Thyroid gland (tissue), 4 donors: ENCODE data around the gene SELENOK. TPM values are rescaled to one million over a fixed set of nuclear protein-coding genes. Genes with fewer than 3 reads are reported as not detected.

Experiments
- DNase-seq, 2 donors: peaks; one replicate each; pipeline ENCODE4 v3.0.0-alpha.2; 2019
- H3K27ac ChIP-seq, 3 donors: fragments of 200-600 bp; sonication (generic); 1 replicate in 2 of 3; 2 replicates in 1 of 3; pipeline ENCODE4 v1.5.1; 2016 to 2019; ENCODE audit warnings: mild to moderate bottlenecking in 1 of 3, moderate library complexity in 1 of 3
- H3K27me3 ChIP-seq: fragments of 200-600 bp; sonication (generic); one replicate; pipeline ENCODE4 v1.5.1; 2019
- H3K36me3 ChIP-seq, 2 donors: fragments of 200-600 bp; sonication (generic); one replicate each; pipeline ENCODE4 v1.5.1; 2016 to 2019
- H3K4me1 ChIP-seq, 2 donors: fragments of 200-600 bp; sonication (generic); one replicate each; pipeline ENCODE4 v1.5.1; 2017 to 2019
- H3K4me3 ChIP-seq, 3 donors: fragments of 200-600 bp; sonication (generic); replicated peaks in 1 of 3; 1 replicate in 2 of 3; 2 replicates in 1 of 3; pipeline ENCODE4 v1.5.1; 2016; ENCODE audit warnings: mild to moderate bottlenecking in 1 of 3
- H3K9me3 ChIP-seq: fragments of 200-600 bp; sonication (generic); one replicate; pipeline ENCODE4 v1.5.1; 2017
- CTCF ChIP-seq, 6 experiments: fragments of 200-600 bp in 3 of 6; fragments of 450-650 bp in 3 of 6; sonication (generic) in 3 of 6; IDR thresholded peaks; one replicate each; pipeline ENCODE4 v1.5.1; 2016 to 2019; ENCODE audit warnings: antibody characterized with exemption in 6 of 6, mild to moderate bottlenecking in 2 of 6, inconsistent platforms in 1 of 6, moderate library complexity in 1 of 6
- POLR2A ChIP-seq, 2 donors: fragments of 450-650 bp; IDR thresholded peaks; one replicate each; pipeline ENCODE4 v1.6.1; 2017; ENCODE audit warnings: antibody characterized with exemption in 2 of 2, mild to moderate bottlenecking in 2 of 2, moderate library complexity in 1 of 2
- WGBS, 2 donors: methylation state at CpG; one replicate each; pipeline ENCODE4 v1.1.5; 2017; 5-methylcytosine and 5-hydroxymethylcytosine counted together
- intact Hi-C: fragments of 100-400 bp; cut with DNase I; formaldehyde crosslinking; loops from one replicate; pipeline ENCODE4 v1.15.1; 2023
- total RNA-seq, 4 donors: library from RNA; depleted of rRNA; stranded (reverse); fragments of >200 nt; gene quantifications; one replicate each; pipeline ENCODE4 v1.2.3, GENCODE V29; 2016

Gene SELENOK
- total RNA-seq, 4 donors from 2014 or later = 79.0 to 132 (median 124) TPM

- no peaks in the 10 kb centered on the region for H3K9me3 ChIP-seq
- no peak overlapping the region for H3K4me3 ChIP-seq
- no peaks in the 10 kb centered on the region for H3K27me3 ChIP-seq
- no peak for DNase-seq
- H3K4me1 ChIP-seq = peaks cover 25 to 26% of the 10 kb centered on the region in 2 donors
- H3K27ac ChIP-seq = peak overlapping the region; percentile 43 to 86 (median 84)
- intact Hi-C loops = no loop called here
- no peak for TF ChIP-seq CTCF (IDR thresholded peaks at IDR 0.05)
- TF ChIP-seq POLR2A (IDR thresholded peaks at IDR 0.05) = no peak
- H3K36me3 ChIP-seq = no peaks in the 10 kb centered on the region
- 79 to 83% methylated on average over 2 of the region's 2 CpGs for WGBS, 2 donors
Measured at GRCh38 chr3:53900666-53901331, 9.1 kb upstream of the SELENOK start.

- intact Hi-C loops = no loop called here
- Histone ChIP-seq H3K4me1 (peaks cover 25 to 26% of the 10 kb centered on the region in 2 donors), H3K36me3 (no peaks in the 10 kb centered on the region), H3K27ac (peak overlapping the region; percentile 43 to 86 (median 84)), H3K4me3 (no peak overlapping the region), H3K9me3 (no peaks in the 10 kb centered on the region), H3K27me3 (no peaks in the 10 kb centered on the region)
- WGBS, 2 donors = 12 to 44% methylated on average over 2 of the region's 2 CpGs
- peak in 1 of 2 donors; percentile 12 for TF ChIP-seq POLR2A (IDR thresholded peaks at IDR 0.05)
- no peak for TF ChIP-seq CTCF (IDR thresholded peaks at IDR 0.05)
- DNase-seq = peak; percentile 93 to 95
Measured at GRCh38 chr3:53899750-53900149, 8.1 kb upstream of the SELENOK start.

DNA sequence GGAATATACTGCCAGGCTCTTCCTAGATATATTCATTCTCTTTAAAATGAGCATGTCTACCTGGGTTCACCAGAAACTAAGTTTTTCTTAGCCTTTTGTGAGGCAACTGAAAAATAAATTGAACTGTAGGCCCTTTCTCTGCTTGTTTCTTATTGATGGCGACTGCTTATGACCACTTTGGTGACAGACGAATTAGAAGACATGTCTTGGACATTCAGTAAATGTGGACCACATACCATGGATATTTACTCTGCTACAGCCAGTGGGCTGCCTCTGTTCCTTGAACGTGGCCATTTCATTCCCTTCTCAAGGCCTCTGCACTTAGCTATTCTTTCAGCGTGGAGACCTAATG lies 603 bp upstream of the SELENOK start:
- no peak for DNase-seq
- H3K4me1 ChIP-seq = peaks cover 21 to 33% of the 10 kb centered on the region in 2 donors
- peak overlapping the region; percentile 91 to 93 (median 91) for H3K27ac ChIP-seq
- no peaks in the 10 kb centered on the region for H3K9me3 ChIP-seq
- TF ChIP-seq CTCF (IDR thresholded peaks at IDR 0.05) (no peak), POLR2A (IDR thresholded peaks at IDR 0.05) (no peak)
- no peaks in the 10 kb centered on the region for H3K27me3 ChIP-seq
- 35 to 45% methylated on average over 4 of the region's 4 CpGs for WGBS, 2 donors
- peaks cover 0 to 2% of the 10 kb centered on the region in 2 donors for H3K36me3 ChIP-seq
- intact Hi-C loops = no loop called here
- H3K4me3 ChIP-seq = peak overlapping the region in 2 of 3 donors; percentile 38 to 85

GRCh38 chr3:53890726-53891475 lies 758 bp downstream of the SELENOK start:
- peak in 1 of 2 donors; percentile 23 for DNase-seq
- H3K9me3 ChIP-seq = no peaks in the 10 kb centered on the region
- peaks cover 21 to 33% of the 10 kb centered on the region in 2 donors for H3K4me1 ChIP-seq
- peak overlapping the region; percentile 38 to 85 (median 85) for H3K4me3 ChIP-seq
- H3K27me3 ChIP-seq = no peaks in the 10 kb centered on the region
- WGBS, 2 donors = 3% methylated on average over 21 of the region's 21 CpGs
- peaks cover 3 to 5% of the 10 kb centered on the region in 2 donors for H3K36me3 ChIP-seq
- intact Hi-C loops = no loop called here
- peak overlapping the region; percentile 61 to 93 (median 91) for H3K27ac ChIP-seq
- no peak for TF ChIP-seq POLR2A (IDR thresholded peaks at IDR 0.05)
- TF ChIP-seq CTCF (IDR thresholded peaks at IDR 0.05) = no peak

DNA sequence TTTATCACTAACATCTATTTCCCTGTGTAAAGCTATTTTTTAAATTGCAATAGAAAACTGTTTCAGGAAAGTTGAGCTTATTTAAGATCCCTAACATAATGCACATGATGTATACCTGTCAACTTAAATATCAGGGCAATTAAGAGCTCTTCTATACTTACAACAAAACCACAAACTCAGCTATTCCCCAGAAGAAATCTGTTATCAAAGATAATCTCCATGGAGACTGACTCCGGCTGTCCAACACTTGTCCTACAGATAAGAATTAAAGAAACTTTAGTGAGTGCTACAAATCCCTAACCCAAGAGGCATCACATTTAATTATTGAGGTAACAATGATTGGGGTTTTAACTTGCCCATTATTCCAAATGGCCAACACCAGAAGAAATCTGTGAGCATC lies 3.4 kb downstream of the SELENOK start:
- intact Hi-C loops = no loop called here
- Histone ChIP-seq H3K27ac (no peak overlapping the region), H3K36me3 (peaks cover 12 to 25% of the 10 kb centered on the region in 2 donors), H3K27me3 (no peaks in the 10 kb centered on the region), H3K4me1 (peaks cover 21 to 33% of the 10 kb centered on the region in 2 donors), H3K9me3 (no peaks in the 10 kb centered on the region), H3K4me3 (no peak overlapping the region)
- 96% methylated on average over 1 of the region's 1 CpG for WGBS, 2 donors
- no peak for TF ChIP-seq CTCF (IDR thresholded peaks at IDR 0.05)
- no peak for TF ChIP-seq POLR2A (IDR thresholded peaks at IDR 0.05)
- no peak for DNase-seq
